ENCODE data around the gene RNU6-8. TPM values are rescaled to one million over a fixed set of nuclear protein-coding genes. Genes with fewer than 3 reads are reported as not detected.

RNU6-8 gene
- polyA plus RNA-seq, 4 donors, result not detected

DNA sequence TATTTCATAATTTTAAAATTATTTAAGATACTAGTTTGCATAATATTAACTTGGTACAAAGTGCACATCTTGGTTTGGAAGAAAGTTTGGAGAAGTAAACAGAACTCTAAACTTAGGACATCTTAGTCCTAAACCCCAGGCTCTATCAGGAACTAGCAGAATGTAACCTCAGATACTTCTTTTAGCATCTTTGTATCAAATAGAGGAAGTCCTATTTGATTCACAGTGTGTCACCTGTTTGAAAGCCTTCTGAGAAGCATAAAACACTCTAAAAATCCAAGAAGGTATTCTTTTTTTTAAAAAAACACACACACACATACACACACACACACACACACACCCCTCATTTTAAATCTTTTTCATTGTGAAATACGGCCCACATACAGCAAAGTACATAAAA is 13.3 kb downstream of the RNU6-8 start:
- Histone ChIP-seq H3K36me3 (ENCODE audit: control insufficient read depth in 3 of 3, insufficient read depth in 2 of 3, low read depth in 1 of 3, low read length in 3 of 3) (no peaks in the 10 kb centered on the region), H3K4me3 (ENCODE audit: low read depth in 1 of 3, low read length in 3 of 3) (no peak overlapping the region), H3K9me3 (ENCODE audit: control insufficient read depth in 2 of 2, insufficient read depth in 1 of 2, low read depth in 1 of 2, low read length in 1 of 2) (peaks cover 0 to 3% of the 10 kb centered on the region in 2 donors), H3K27ac (ENCODE audit: low read depth in 1 of 3, low read length in 2 of 3) (no peak overlapping the region), H3K4me1 (ENCODE audit: control insufficient read depth in 3 of 3, insufficient read depth in 2 of 3, low read depth in 1 of 3, low read length in 2 of 3) (no peaks in the 10 kb centered on the region), H3K27me3 (ENCODE audit: control insufficient read depth in 3 of 3, insufficient read depth in 3 of 3, low read length in 3 of 3) (no peaks in the 10 kb centered on the region)
- WGBS, 3 donors, result 60 to 75% (median 71%) methylated on average over 1 of the region's 1 CpG
- no peak for DNase-seq
- no peak for FAIRE-seq

DNA sequence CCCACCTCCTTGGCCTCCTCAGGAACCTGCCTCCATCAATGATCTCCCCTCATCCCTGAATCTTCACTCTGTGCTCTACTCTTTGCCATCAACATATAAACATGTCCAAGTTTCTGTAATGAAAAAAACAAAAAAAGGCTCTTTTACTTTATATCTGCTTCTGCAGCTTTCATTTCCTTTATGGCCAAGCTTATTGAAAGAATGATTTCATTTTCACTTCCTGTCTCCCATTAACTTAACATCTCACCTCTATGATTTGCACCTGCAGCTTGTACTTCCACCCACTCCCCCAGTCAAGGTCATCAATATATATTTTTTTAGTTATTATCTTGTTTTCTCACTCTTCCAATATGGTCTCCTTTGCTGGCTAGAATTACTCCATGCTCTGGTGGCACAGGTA is 16.8 kb downstream of the RNU6-8 start:
- no peak for DNase-seq
- no peak for FAIRE-seq

DNA sequence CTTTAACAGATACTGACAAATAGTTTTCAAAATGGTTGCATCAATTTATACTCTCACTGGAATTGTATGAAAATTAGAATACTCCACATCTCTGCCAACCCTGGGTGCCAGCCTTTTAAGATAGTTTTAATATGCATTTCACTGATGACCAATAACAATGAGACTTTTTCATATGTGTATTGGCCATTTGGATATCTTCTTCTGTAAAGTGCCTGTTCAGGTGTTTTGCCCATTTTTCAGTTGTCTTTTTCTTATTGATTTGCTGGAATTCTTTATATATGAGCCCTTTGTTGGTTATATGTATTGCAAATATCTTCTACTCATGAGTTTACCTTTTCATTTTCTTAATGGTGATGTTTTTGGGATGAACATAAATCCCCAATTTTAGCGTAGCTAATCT is 18.0 kb downstream of the RNU6-8 start:
- no peak for DNase-seq
- Histone ChIP-seq H3K4me1 (ENCODE audit: control insufficient read depth in 3 of 3, insufficient read depth in 2 of 3, low read depth in 1 of 3, low read length in 2 of 3) (peaks cover 0 to 4% (median 0%) of the 10 kb centered on the region in 3 donors), H3K4me3 (ENCODE audit: low read depth in 1 of 3, low read length in 3 of 3) (no peak overlapping the region), H3K27me3 (ENCODE audit: control insufficient read depth in 3 of 3, insufficient read depth in 3 of 3, low read length in 3 of 3) (no peaks in the 10 kb centered on the region), H3K36me3 (ENCODE audit: control insufficient read depth in 3 of 3, insufficient read depth in 2 of 3, low read depth in 1 of 3, low read length in 3 of 3) (no peaks in the 10 kb centered on the region), H3K27ac (ENCODE audit: low read depth in 1 of 3, low read length in 2 of 3) (no peak overlapping the region), H3K9me3 (ENCODE audit: control insufficient read depth in 2 of 2, insufficient read depth in 1 of 2, low read depth in 1 of 2, low read length in 1 of 2) (peaks cover 0 to 3% of the 10 kb centered on the region in 2 donors)
- no peak for FAIRE-seq
- 90 to 97% (median 97%) methylated on average over 1 of the region's 1 CpG for WGBS, 3 donors

More for the DNA sequence above, 16.8 kb downstream of the RNU6-8 start:
- no peaks in the 10 kb centered on the region for H3K36me3 ChIP-seq (ENCODE audit: control insufficient read depth in 3 of 3, insufficient read depth in 2 of 3, low read depth in 1 of 3, low read length in 3 of 3)
- peaks cover 0 to 4% (median 0%) of the 10 kb centered on the region in 3 donors for H3K4me1 ChIP-seq (ENCODE audit: control insufficient read depth in 3 of 3, insufficient read depth in 2 of 3, low read depth in 1 of 3, low read length in 2 of 3)
- no peak overlapping the region for H3K4me3 ChIP-seq (ENCODE audit: low read depth in 1 of 3, low read length in 3 of 3)
- peaks cover 0 to 3% of the 10 kb centered on the region in 2 donors for H3K9me3 ChIP-seq (ENCODE audit: control insufficient read depth in 2 of 2, insufficient read depth in 1 of 2, low read depth in 1 of 2, low read length in 1 of 2)
- H3K27ac ChIP-seq (ENCODE audit: low read depth in 1 of 3, low read length in 2 of 3), result no peak overlapping the region
- H3K27me3 ChIP-seq (ENCODE audit: control insufficient read depth in 3 of 3, insufficient read depth in 3 of 3, low read length in 3 of 3), result no peaks in the 10 kb centered on the region

DNA sequence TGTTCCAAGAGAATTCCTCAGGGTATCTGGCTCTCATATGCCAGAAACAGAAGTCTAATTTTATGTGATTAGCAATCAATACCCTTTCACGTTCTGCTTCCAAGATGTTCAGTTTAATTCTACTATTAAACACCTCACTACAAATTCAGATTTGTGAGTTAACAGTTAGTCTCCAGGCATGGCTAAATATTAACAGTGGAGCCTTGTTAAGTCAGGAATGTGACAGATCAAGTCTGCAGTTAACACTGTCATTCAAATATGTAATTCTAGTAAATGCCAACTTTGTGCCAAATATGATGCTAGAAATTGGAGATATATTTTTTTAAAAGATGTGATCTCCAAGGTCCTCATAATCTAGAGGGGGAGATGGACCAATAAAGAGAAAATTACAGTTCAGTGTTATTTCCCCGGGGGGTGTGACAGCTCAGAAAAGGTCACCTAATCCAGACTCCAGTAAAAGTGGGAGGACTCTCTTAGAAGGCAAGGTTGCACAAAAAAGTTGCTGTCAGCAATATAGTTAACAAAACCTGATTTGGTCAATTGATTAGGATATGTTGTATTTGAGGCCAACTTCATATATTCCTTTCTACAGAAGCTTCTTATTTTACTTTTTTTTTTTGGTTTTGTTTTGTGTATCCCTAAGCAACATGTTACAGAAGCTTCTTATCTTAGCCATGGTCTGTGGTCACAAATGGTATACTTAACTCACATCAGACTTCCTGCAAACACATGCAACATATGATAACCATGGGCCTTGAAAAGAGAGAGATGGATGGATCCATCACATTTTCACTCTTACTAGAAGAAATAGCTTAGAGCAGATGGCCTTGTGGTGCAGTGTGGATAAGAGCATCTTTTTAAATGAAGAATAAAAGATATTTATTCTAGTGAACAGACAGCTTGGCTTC is 19.7 kb downstream of the RNU6-8 start:
- no peaks in the 10 kb centered on the region for H3K36me3 ChIP-seq (ENCODE audit: control insufficient read depth in 3 of 3, insufficient read depth in 2 of 3, low read depth in 1 of 3, low read length in 3 of 3)
- 26 to 67% (median 31%) methylated on average over 2 of the region's 2 CpGs for WGBS, 3 donors
- no peak overlapping the region for H3K4me3 ChIP-seq (ENCODE audit: low read depth in 1 of 3, low read length in 3 of 3)
- H3K27ac ChIP-seq (ENCODE audit: low read depth in 1 of 3, low read length in 2 of 3), result no peak overlapping the region
- FAIRE-seq, result no peak
- H3K27me3 ChIP-seq (ENCODE audit: control insufficient read depth in 3 of 3, insufficient read depth in 3 of 3, low read length in 3 of 3), result no peaks in the 10 kb centered on the region
- H3K9me3 ChIP-seq (ENCODE audit: control insufficient read depth in 2 of 2, insufficient read depth in 1 of 2, low read depth in 1 of 2, low read length in 1 of 2), result peaks cover 0 to 3% of the 10 kb centered on the region in 2 donors
- peak in 1 of 2 donors; percentile 35 for DNase-seq
- peaks cover 0 to 4% (median 0%) of the 10 kb centered on the region in 3 donors for H3K4me1 ChIP-seq (ENCODE audit: control insufficient read depth in 3 of 3, insufficient read depth in 2 of 3, low read depth in 1 of 3, low read length in 2 of 3)

DNA sequence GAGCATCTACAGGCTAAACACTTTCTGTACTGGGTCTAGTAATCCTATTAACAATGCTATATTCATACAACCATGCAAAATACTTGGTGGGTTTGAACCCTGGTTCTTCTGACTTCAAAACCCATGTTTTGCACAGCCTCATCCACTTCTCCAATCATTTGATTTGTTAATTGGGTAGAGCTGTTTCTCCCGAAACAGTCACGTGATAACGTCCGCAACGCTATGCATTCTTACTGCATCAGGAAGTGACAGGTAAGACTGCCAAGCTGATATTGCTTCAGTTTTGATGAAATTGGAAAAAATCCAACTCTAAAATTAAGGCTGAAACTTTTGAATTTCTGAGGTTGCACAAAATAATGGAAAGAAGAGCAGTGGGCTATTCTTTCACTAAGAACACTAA is 31.6 kb downstream of the RNU6-8 start:
- DNase-seq, result no peak
- Histone ChIP-seq H3K27ac (ENCODE audit: low read depth in 1 of 3, low read length in 2 of 3) (no peak overlapping the region), H3K9me3 (ENCODE audit: control insufficient read depth in 2 of 2, insufficient read depth in 1 of 2, low read depth in 1 of 2, low read length in 1 of 2) (no peaks in the 10 kb centered on the region), H3K4me3 (ENCODE audit: low read depth in 1 of 3, low read length in 3 of 3) (no peak overlapping the region), H3K27me3 (ENCODE audit: control insufficient read depth in 3 of 3, insufficient read depth in 3 of 3, low read length in 3 of 3) (no peaks in the 10 kb centered on the region), H3K36me3 (ENCODE audit: control insufficient read depth in 3 of 3, insufficient read depth in 2 of 3, low read depth in 1 of 3, low read length in 3 of 3) (no peaks in the 10 kb centered on the region), H3K4me1 (ENCODE audit: control insufficient read depth in 3 of 3, insufficient read depth in 2 of 3, low read depth in 1 of 3, low read length in 2 of 3) (no peaks in the 10 kb centered on the region)
- no peak for FAIRE-seq
- 85 to 93% (median 89%) methylated on average over 5 of the region's 5 CpGs for WGBS, 3 donors

DNA sequence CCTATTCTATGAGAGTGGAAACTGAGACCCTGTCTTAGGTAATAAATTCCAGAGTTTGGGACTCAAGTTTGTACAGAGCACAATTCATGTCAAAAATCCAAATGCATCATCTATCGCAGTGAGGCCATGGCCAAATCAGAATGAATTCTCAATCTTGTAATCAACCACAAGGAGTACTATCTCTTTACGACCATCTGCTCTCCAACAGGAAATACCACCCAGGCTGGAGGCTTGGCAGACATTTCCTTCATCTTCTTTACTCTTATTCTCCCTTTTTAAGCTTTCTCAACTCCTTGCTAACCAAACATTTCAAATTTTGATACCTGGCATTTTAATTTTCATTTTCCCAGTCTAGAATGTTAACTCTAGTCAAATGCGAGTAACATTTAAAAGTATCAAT is 33.9 kb downstream of the RNU6-8 start:
- no peaks in the 10 kb centered on the region for H3K36me3 ChIP-seq (ENCODE audit: control insufficient read depth in 3 of 3, insufficient read depth in 2 of 3, low read depth in 1 of 3, low read length in 3 of 3)
- no peak overlapping the region for H3K4me3 ChIP-seq (ENCODE audit: low read depth in 1 of 3, low read length in 3 of 3)
- no peaks in the 10 kb centered on the region for H3K4me1 ChIP-seq (ENCODE audit: control insufficient read depth in 3 of 3, insufficient read depth in 2 of 3, low read depth in 1 of 3, low read length in 2 of 3)
- DNase-seq (no peak), FAIRE-seq (no peak)
- no peaks in the 10 kb centered on the region for H3K9me3 ChIP-seq (ENCODE audit: control insufficient read depth in 2 of 2, insufficient read depth in 1 of 2, low read depth in 1 of 2, low read length in 1 of 2)
- no peak overlapping the region for H3K27ac ChIP-seq (ENCODE audit: low read depth in 1 of 3, low read length in 2 of 3)
- 72 to 89% (median 78%) methylated on average over 3 of the region's 3 CpGs for WGBS, 3 donors
- no peaks in the 10 kb centered on the region for H3K27me3 ChIP-seq (ENCODE audit: control insufficient read depth in 3 of 3, insufficient read depth in 3 of 3, low read length in 3 of 3)

DNA sequence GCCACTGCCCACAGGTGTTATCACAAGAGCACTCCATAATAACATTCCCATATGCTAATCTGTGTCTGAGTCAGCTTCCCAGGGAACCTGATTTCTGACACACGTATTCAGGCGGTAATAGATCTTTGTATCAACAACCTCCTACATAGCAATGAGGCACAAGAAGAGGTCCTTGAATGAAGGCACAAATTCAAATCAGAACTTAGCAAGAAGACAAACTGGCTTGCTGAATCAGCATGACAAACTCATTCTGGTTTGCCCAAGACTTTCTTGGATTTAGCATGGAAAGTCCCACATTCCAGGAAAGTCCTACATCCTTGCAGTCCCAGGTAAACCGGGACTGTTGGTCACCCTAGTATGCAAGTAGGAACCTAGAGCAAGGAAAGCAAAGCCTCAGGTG is 35.2 kb downstream of the RNU6-8 start:
- no peaks in the 10 kb centered on the region for H3K27me3 ChIP-seq (ENCODE audit: control insufficient read depth in 3 of 3, insufficient read depth in 3 of 3, low read length in 3 of 3)
- 73 to 89% (median 76%) methylated on average over 3 of the region's 3 CpGs for WGBS, 3 donors
- FAIRE-seq, result no peak

DNA sequence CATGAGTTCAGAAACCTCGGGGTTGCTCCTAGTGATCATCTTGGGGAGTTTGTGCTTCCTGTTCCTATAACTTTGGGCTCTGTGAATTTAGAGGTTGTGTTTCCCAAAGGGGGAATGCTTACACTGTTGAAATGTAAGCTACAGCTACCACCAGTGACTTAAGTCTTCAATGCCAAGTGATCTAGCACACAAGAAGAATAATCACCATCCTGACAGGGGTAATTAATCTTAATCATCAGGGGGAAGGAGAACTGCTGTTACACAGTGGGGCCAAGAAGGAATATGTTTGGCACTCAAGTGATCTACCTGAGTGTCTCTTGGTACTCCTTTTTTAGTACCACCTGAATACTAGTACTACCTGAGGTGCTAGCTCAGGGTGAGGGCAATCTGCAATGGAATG is 36.1 kb downstream of the RNU6-8 start:
- WGBS, 3 donors, result 86 to 92% (median 91%) methylated on average over 1 of the region's 1 CpG
- FAIRE-seq (no peak), DNase-seq (no peak)
- no peaks in the 10 kb centered on the region for H3K9me3 ChIP-seq (ENCODE audit: control insufficient read depth in 2 of 2, insufficient read depth in 1 of 2, low read depth in 1 of 2, low read length in 1 of 2)
- H3K4me1 ChIP-seq (ENCODE audit: control insufficient read depth in 3 of 3, insufficient read depth in 2 of 3, low read depth in 1 of 3, low read length in 2 of 3), result no peaks in the 10 kb centered on the region
- no peaks in the 10 kb centered on the region for H3K27me3 ChIP-seq (ENCODE audit: control insufficient read depth in 3 of 3, insufficient read depth in 3 of 3, low read length in 3 of 3)
- H3K4me3 ChIP-seq (ENCODE audit: low read depth in 1 of 3, low read length in 3 of 3), result no peak overlapping the region
- no peak overlapping the region for H3K27ac ChIP-seq (ENCODE audit: low read depth in 1 of 3, low read length in 2 of 3)
- H3K36me3 ChIP-seq (ENCODE audit: control insufficient read depth in 3 of 3, insufficient read depth in 2 of 3, low read depth in 1 of 3, low read length in 3 of 3), result no peaks in the 10 kb centered on the region

More for the DNA sequence above, 35.2 kb downstream of the RNU6-8 start:
- no peaks in the 10 kb centered on the region for H3K4me1 ChIP-seq (ENCODE audit: control insufficient read depth in 3 of 3, insufficient read depth in 2 of 3, low read depth in 1 of 3, low read length in 2 of 3)
- H3K4me3 ChIP-seq (ENCODE audit: low read depth in 1 of 3, low read length in 3 of 3), result no peak overlapping the region
- H3K27ac ChIP-seq (ENCODE audit: low read depth in 1 of 3, low read length in 2 of 3), result no peak overlapping the region
- no peaks in the 10 kb centered on the region for H3K9me3 ChIP-seq (ENCODE audit: control insufficient read depth in 2 of 2, insufficient read depth in 1 of 2, low read depth in 1 of 2, low read length in 1 of 2)
- DNase-seq, result no peak
- H3K36me3 ChIP-seq (ENCODE audit: control insufficient read depth in 3 of 3, insufficient read depth in 2 of 3, low read depth in 1 of 3, low read length in 3 of 3), result no peaks in the 10 kb centered on the region

DNA sequence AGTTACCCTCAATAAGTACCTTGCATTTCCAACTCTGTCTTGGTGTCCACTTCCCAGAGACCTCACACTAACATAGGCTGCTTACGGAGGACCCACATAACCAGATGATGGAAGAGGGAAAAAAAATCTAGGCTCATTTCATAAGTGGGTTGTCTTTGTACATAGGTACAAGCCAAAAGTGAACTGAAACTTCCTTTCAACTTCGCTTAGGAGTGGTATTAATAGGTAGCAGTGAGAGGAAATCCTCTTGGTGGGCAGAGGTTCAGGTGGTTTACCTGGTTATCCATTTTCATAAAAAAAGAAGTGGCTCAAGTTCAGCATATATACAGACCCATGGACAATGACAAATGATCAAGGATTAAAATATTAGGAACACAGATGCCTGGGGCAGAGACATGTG is 37.0 kb downstream of the RNU6-8 start:
- no peaks in the 10 kb centered on the region for H3K9me3 ChIP-seq (ENCODE audit: control insufficient read depth in 2 of 2, insufficient read depth in 1 of 2, low read depth in 1 of 2, low read length in 1 of 2)
- no peaks in the 10 kb centered on the region for H3K4me1 ChIP-seq (ENCODE audit: control insufficient read depth in 3 of 3, insufficient read depth in 2 of 3, low read depth in 1 of 3, low read length in 2 of 3)
- 84 to 92% (median 90%) methylated on average over 2 of the region's 2 CpGs for WGBS, 3 donors
- H3K4me3 ChIP-seq (ENCODE audit: low read depth in 1 of 3, low read length in 3 of 3), result no peak overlapping the region
- no peak overlapping the region for H3K27ac ChIP-seq (ENCODE audit: low read depth in 1 of 3, low read length in 2 of 3)
- no peaks in the 10 kb centered on the region for H3K27me3 ChIP-seq (ENCODE audit: control insufficient read depth in 3 of 3, insufficient read depth in 3 of 3, low read length in 3 of 3)
- no peaks in the 10 kb centered on the region for H3K36me3 ChIP-seq (ENCODE audit: control insufficient read depth in 3 of 3, insufficient read depth in 2 of 3, low read depth in 1 of 3, low read length in 3 of 3)
- no peak for FAIRE-seq
- DNase-seq, result no peak
